K562 (cell line): ENCODE measurements around the gene GPHA2. TPM values are rescaled to one million over a fixed set of nuclear protein-coding genes. Genes with fewer than 3 reads are reported as not detected.
A peak's percentile ranks its signal among the peaks of the same experiment; 100 is the strongest.

Experiments
- ATF4 ChIP-seq: fragments of 450-650 bp; formaldehyde crosslinking; IDR thresholded peaks from 2 replicates; pipeline ENCODE4 v1.4.0; 2022; ENCODE audit warnings: mild to moderate bottlenecking, moderate library complexity
- CTCF ChIP-seq, 3 experiments: IDR thresholded peaks in 2 of 3; conservative IDR thresholded peaks in 1 of 3; 2 replicates each; pipeline ENCODE4 v1.5.1; 2011 to 2012; ENCODE audit warnings: low read length in 3 of 3, mild to moderate bottlenecking in 3 of 3, control low read depth in 2 of 3, improper control_type of control experiment in 1 of 3, inconsistent platforms in 1 of 3, low read depth in 1 of 3, mixed read lengths in 1 of 3, moderate library complexity in 1 of 3; ENCODE audit not compliant: insufficient read depth in 2 of 3
- ELF4 ChIP-seq: fragments of 450-650 bp; formaldehyde crosslinking; IDR thresholded peaks from 2 replicates; pipeline ENCODE4 v1.4.0; 2022; ENCODE audit warnings: missing genetic modification characterization
- HCFC1 ChIP-seq: IDR thresholded peaks from 2 replicates; pipeline ENCODE4 v1.6.1; 2012; ENCODE audit warnings: low read depth, low read length, improper control_type of control experiment
- ILK ChIP-seq: fragments of 450-650 bp; IDR thresholded peaks from 2 replicates; pipeline ENCODE4 v1.6.1; 2016; ENCODE audit warnings: missing genetic modification characterization, low read depth, mild to moderate bottlenecking, missing compliant biosample characterization, moderate library complexity, borderline replicate concordance
- LCOR ChIP-seq: sonication (generic); formaldehyde crosslinking; IDR thresholded peaks from 2 replicates; pipeline ENCODE4 v1.8.0; 2022; ENCODE audit warnings: mild to moderate bottlenecking, missing genetic modification reagents
- MAZ ChIP-seq, 2 experiments: fragments of 450-650 bp in 1 of 2; sonication (generic) in 1 of 2; formaldehyde crosslinking; IDR thresholded peaks in 1 of 2; conservative IDR thresholded peaks in 1 of 2; 2 replicates each; pipeline versions ENCODE4 v1.4.0 to v1.5.0; 2020; ENCODE audit warnings: mild to moderate bottlenecking in 1 of 2, missing genetic modification reagents in 1 of 2
- NBN ChIP-seq: fragments of 450-650 bp; IDR thresholded peaks from 2 replicates; pipeline ENCODE4 v1.6.1; 2016; ENCODE audit warnings: low read depth, mild to moderate bottlenecking
- NKRF ChIP-seq: fragments of 450-650 bp; IDR thresholded peaks from 2 replicates; pipeline ENCODE4 v1.6.1; 2016; ENCODE audit warnings: borderline replicate concordance
- PBX2 ChIP-seq, 2 experiments: IDR thresholded peaks in 1 of 2; conservative IDR thresholded peaks in 1 of 2; 2 replicates each; pipeline ENCODE4 v1.6.1; 2016; ENCODE audit warnings: low read depth in 2 of 2, mild to moderate bottlenecking in 1 of 2, missing compliant biosample characterization in 1 of 2, missing genetic modification characterization in 1 of 2, moderate library complexity in 1 of 2
- POLR2G ChIP-seq: fragments of 200-400 bp; formaldehyde crosslinking; IDR thresholded peaks from 2 replicates; pipeline ENCODE4 v1.6.1; 2017; ENCODE audit warnings: low read depth, mild to moderate bottlenecking, antibody characterized with exemption, low read length, moderate library complexity
- RAD21 ChIP-seq, 2 experiments: fragments of 250-450 bp in 1 of 2; fragments of 450-650 bp in 1 of 2; sonication (Bioruptor Pico) in 1 of 2; formaldehyde crosslinking in 1 of 2; IDR thresholded peaks in 1 of 2; conservative IDR thresholded peaks in 1 of 2; 2 replicates each; pipeline versions ENCODE4 v1.4.0 to v1.8.0; 2020 to 2022; ENCODE audit warnings: mild to moderate bottlenecking in 2 of 2, moderate library complexity in 1 of 2
- SMAD4 ChIP-seq: fragments of 250-450 bp; sonication (Bioruptor Pico); conservative IDR thresholded peaks from 2 replicates; pipeline ENCODE4 v1.8.0; 2021; ENCODE audit warnings: inconsistent platforms, mild to moderate bottlenecking, moderate library complexity
- TAF1 ChIP-seq: IDR thresholded peaks from 2 replicates; pipeline ENCODE4 v1.6.1; 2011; ENCODE audit warnings: mild to moderate bottlenecking, low read length, moderate library complexity; ENCODE audit not compliant: insufficient read depth, control insufficient read depth, severe bottlenecking; ENCODE audit errors: extremely low read depth
- XRCC5 ChIP-seq: fragments of 200-400 bp; formaldehyde crosslinking; IDR thresholded peaks from 2 replicates; pipeline ENCODE4 v1.6.1; 2017; ENCODE audit warnings: low read depth, mild to moderate bottlenecking, low read length
- ZFX ChIP-seq: sonication (generic); formaldehyde crosslinking; IDR thresholded peaks from 2 replicates; pipeline ENCODE4 v1.8.0; 2022; ENCODE audit warnings: mild to moderate bottlenecking, missing genetic modification reagents, moderate library complexity
- ZNF232 ChIP-seq: sonication (generic); formaldehyde crosslinking; IDR thresholded peaks from 2 replicates; pipeline ENCODE4 v1.8.0; 2022; ENCODE audit warnings: mild to moderate bottlenecking, missing genetic modification reagents
- ZNF24 ChIP-seq: fragments of 450-650 bp; IDR thresholded peaks from 2 replicates; pipeline ENCODE4 v1.6.1; 2016
- polyA plus RNA-seq, 8 experiments: library from polyadenylated mRNA; depleted of rRNA in 4 of 8; stranded (reverse) in 5 of 8; unstranded in 3 of 8; fragments of >200 nt; fragmentation: Nextera tagmentation in 2 of 8; fragmentation: Illumina TruSeq in 1 of 8; extraction: Ambion mirVana in 2 of 8; extraction: Trizol in 1 of 8; gene quantifications; 2 replicates each; pipeline versions ENCODE4 v1.2.1 to v1.2.3, GENCODE V29; 2011 to 2014; ENCODE audit warnings: inconsistent platforms in 1 of 8, missing spikeins in 1 of 8
- total RNA-seq, 7 experiments: library from RNA; depleted of rRNA in 6 of 7; stranded (reverse); fragments of >200 nt in 6 of 7; fragmentation: Illumina TruSeq in 2 of 7; extraction: Trizol in 2 of 7; gene quantifications; 2 replicates each; pipeline versions ENCODE4 v1.2.1 to v1.2.3, GENCODE V29; 2011 to 2021; ENCODE audit warnings: low replicate concordance in 1 of 7

The GPHA2 gene
- total and polyA plus RNA-seq, 9 of the 15 experiments (the other 6 are each of a cell fraction or from before 2014, with no cell fraction given) = 0.17 to 0.22 TPM; not detected in 7

GRCh38 chr11:64887757-64888405, 47.8 kb downstream of the GPHA2 start (continued):
- TF ChIP-seq ATF4 (CRISPR knock-in tag) = peak; percentile 51; the same call in 1 of the 2 replicates
- peak; percentile 82 for TF ChIP-seq POLR2G
- peak; percentile 77; the same call in 1 of the 2 replicates for TF ChIP-seq NKRF
- TF ChIP-seq LCOR (CRISPR knock-in tag) = peak; percentile 20; the same call in 1 of the 2 replicates
- no peak for TF ChIP-seq ILK (tag)
- TF ChIP-seq ZNF232 = 0 out of 2 replicates have a peak, but pooled peaks have one; percentile 18
- TF ChIP-seq NBN = peak; percentile 55; the same call in 1 of the 2 replicates
- peak; percentile 41 to 55; a peak in 3 of 4 replicates for TF ChIP-seq RAD21 (CRISPR knock-in tag; conservative IDR thresholded peaks at IDR 0.05 in 1 of 2, IDR thresholded peaks at IDR 0.05 in 1 of 2)
- peak; percentile 44; the same call in 1 of the 2 replicates for TF ChIP-seq HCFC1
- peak; percentile 53 for TF ChIP-seq TAF1
- TF ChIP-seq ELF4 (CRISPR knock-in tag) = peak; percentile 63; the same call in 1 of the 2 replicates
- TF ChIP-seq PBX2 (CRISPR knock-in tag; IDR thresholded peaks at IDR 0.05; ENCODE audit: low read depth) = no peak
- no peak for TF ChIP-seq PBX2 (tag; conservative IDR thresholded peaks at IDR 0.05; ENCODE audit: low read depth)
- TF ChIP-seq CTCF (IDR thresholded peaks at IDR 0.05 in 2 of 3, conservative IDR thresholded peaks at IDR 0.05 in 1 of 3; ENCODE audit: insufficient read depth in 2 of 3, low read depth in 1 of 3, low read length in 3 of 3) = peak; percentile 92 to 93 (median 92)
- TF ChIP-seq XRCC5 = peak; percentile 91
- peak; percentile 73 for TF ChIP-seq SMAD4 (CRISPR knock-in tag)
- peak; percentile 18; the same call in 1 of the 2 replicates for TF ChIP-seq ZNF24
- peak; percentile 99 to 100 for TF ChIP-seq MAZ (CRISPR knock-in tag; conservative IDR thresholded peaks at IDR 0.05 in 1 of 2, IDR thresholded peaks at IDR 0.05 in 1 of 2)
- peak; percentile 84 for TF ChIP-seq ZFX (CRISPR knock-in tag)
